Common myeloid progenitor, CD34-positive (primary cell): ENCODE measurements around the gene NCS1.

Source experiments
- CTCF ChIA-PET: fragments of 350-600 bp; sonication (Branson Sonifier 250); formaldehyde crosslinking; loops from one replicate; lab custom pipeline; 2021; ENCODE audit warnings: antibody characterized with exemption; lab: Charles Lee
- POLR2A ChIA-PET: fragments of 350-600 bp; sonication (Branson Sonifier 250); formaldehyde crosslinking; loops from one replicate; lab custom pipeline; 2021; ENCODE audit warnings: antibody characterized with exemption; lab: Charles Lee
- DNase-seq, 3 donors: peaks; one replicate each; pipeline versions ENCODE4 v3.0.0 to v3.0.0-alpha.2; 2013
- H3K27ac ChIP-seq, 2 experiments: 1 replicate in 1 of 2; 2 replicates in 1 of 2; pipeline ENCODE4 v1.7.0; 2013; ENCODE audit warnings: inconsistent platforms in 2 of 2, low read length in 2 of 2, mild to moderate bottlenecking in 2 of 2, low read depth in 1 of 2, moderate library complexity in 1 of 2; ENCODE audit not compliant: severe bottlenecking in 2 of 2, insufficient read depth in 1 of 2, poor library complexity in 1 of 2
- H3K27me3 ChIP-seq, 5 experiments: replicated peaks in 2 of 5; 1 replicate in 3 of 5; 2 replicates in 2 of 5; pipeline versions ENCODE4 v1.6.1 to v1.7.0; 2013; ENCODE audit warnings: low read length in 4 of 5, mild to moderate bottlenecking in 2 of 5, moderate library complexity in 2 of 5, inconsistent platforms in 1 of 5; ENCODE audit not compliant: insufficient read depth in 5 of 5, control insufficient read depth in 4 of 5
- H3K36me3 ChIP-seq, 4 experiments: 1 replicate in 2 of 4; 2 replicates in 2 of 4; pipeline versions ENCODE4 v1.6.1 to v1.7.0; 2013; ENCODE audit warnings: low read length in 3 of 4, control low read depth in 1 of 4, mild to moderate bottlenecking in 1 of 4; ENCODE audit not compliant: control insufficient read depth in 4 of 4, insufficient read depth in 4 of 4
- H3K4me1 ChIP-seq, 4 experiments: 1 replicate in 3 of 4; 2 replicates in 1 of 4; pipeline versions ENCODE4 v1.6.1 to v1.7.1; 2013; ENCODE audit warnings: low read length in 3 of 4, mild to moderate bottlenecking in 3 of 4, control low read depth in 1 of 4, inconsistent platforms in 1 of 4, moderate library complexity in 1 of 4; ENCODE audit not compliant: control insufficient read depth in 4 of 4, insufficient read depth in 4 of 4; ENCODE audit errors: control extremely low read depth in 1 of 4
- H3K4me3 ChIP-seq, 7 experiments: 1 replicate in 4 of 7; 2 replicates in 3 of 7; pipeline versions ENCODE4 v1.5.1 to v1.7.0; 2013; ENCODE audit warnings: mild to moderate bottlenecking in 7 of 7, low read length in 6 of 7, moderate library complexity in 6 of 7, inconsistent platforms in 2 of 7, low read depth in 2 of 7, control low read depth in 1 of 7; ENCODE audit not compliant: insufficient read depth in 4 of 7, control insufficient read depth in 1 of 7; ENCODE audit errors: extremely low read depth in 1 of 7
- H3K9me3 ChIP-seq, 5 experiments: 1 replicate in 4 of 5; 2 replicates in 1 of 5; pipeline versions ENCODE4 v1.6.1 to v1.7.1; 2013; ENCODE audit warnings: low read length in 4 of 5, mild to moderate bottlenecking in 2 of 5, inconsistent platforms in 1 of 5, low read depth in 1 of 5, moderate library complexity in 1 of 5; ENCODE audit not compliant: control insufficient read depth in 4 of 5, insufficient read depth in 2 of 5; ENCODE audit errors: control extremely low read depth in 1 of 5
- WGBS: methylation state at CpG from one replicate; pipeline ENCODE4 v1.1.5; 2013; ENCODE audit not compliant: insufficient coverage; 5-methylcytosine and 5-hydroxymethylcytosine counted together

The NCS1 gene

DNA sequence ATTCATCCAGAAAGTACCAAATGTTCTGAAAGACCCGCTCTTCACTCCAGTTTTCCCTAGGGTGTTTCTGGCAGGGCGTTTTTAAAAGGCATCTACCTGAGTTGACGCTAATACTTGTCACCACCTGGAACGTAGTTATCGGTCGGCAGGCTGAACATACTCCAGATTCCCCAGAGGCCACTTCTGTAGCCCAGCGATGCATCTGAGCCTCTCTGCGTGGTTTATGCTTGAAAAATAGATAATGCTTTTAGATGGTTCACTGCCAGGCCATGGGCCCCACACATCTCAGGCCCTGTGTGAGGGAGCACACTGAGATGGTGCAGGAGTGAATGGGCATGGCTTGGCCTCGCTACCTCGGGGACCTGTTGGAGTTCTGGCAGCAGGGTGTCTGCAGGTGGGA lies 33.0 kb upstream of the NCS1 start:
- POLR2A ChIA-PET, result no interaction called here
- no peaks in the 10 kb centered on the region for H3K9me3 ChIP-seq
- CTCF ChIA-PET, result interaction anchor here (0.8 to 1.9 kb wide), 3 partner anchors 11 to 25 kb away, joined by 3 to 4 read pairs (median 3); no protein-coding TSS in a partner anchor
- no peak overlapping the region for H3K4me3 ChIP-seq
- DNase-seq, result no peak
- 96% methylated on average over 10 of the region's 10 CpGs for WGBS
- peaks cover 5 to 21% (median 14%) of the 10 kb centered on the region in 4 experiments for H3K36me3 ChIP-seq
- H3K27ac ChIP-seq, result no peak overlapping the region
- peaks cover 12 to 44% (median 23%) of the 10 kb centered on the region in 4 experiments for H3K4me1 ChIP-seq
- H3K27me3 ChIP-seq, result peaks cover 0 to 24% (median 3%) of the 10 kb centered on the region in 5 experiments

DNA sequence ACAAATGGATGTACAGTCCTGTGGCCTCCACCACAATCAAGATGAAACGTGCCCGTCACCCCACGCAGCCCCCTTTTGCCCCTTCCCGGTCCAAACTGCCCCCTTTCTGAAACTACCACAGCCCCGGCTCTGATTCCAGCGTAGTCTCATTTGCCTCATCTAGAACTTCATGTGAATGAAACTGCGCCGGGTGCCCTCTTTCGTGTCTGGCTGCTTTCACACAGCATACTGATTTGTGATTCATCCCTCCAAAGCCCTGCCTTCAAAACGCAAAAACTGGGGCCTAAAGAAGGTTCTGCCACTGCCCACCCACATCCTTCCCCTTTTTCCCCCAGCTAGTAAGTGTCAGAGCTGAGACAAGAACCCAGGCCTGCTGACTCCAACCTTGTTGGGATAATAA lies 31.5 kb upstream of the NCS1 start:
- WGBS, result 24% methylated on average over 8 of the region's 10 CpGs
- ChIA-PET CTCF (interaction anchor here (0.7 to 1.5 kb wide), 3 partner anchors 20 to 33 kb away, joined by 3 to 5 read pairs (median 3); no protein-coding TSS in a partner anchor), POLR2A (no interaction called here)
- peaks cover 0 to 13% (median 5%) of the 10 kb centered on the region in 4 experiments for H3K36me3 ChIP-seq
- peak overlapping the region in 2 of 7 experiments; percentile 6 to 27 for H3K4me3 ChIP-seq
- peaks cover 12 to 44% (median 23%) of the 10 kb centered on the region in 4 experiments for H3K4me1 ChIP-seq
- peak; percentile 61 to 92 (median 90) for DNase-seq
- no peak overlapping the region for H3K27ac ChIP-seq
- H3K27me3 ChIP-seq, result peaks cover 0 to 32% (median 3%) of the 10 kb centered on the region in 5 experiments
- no peaks in the 10 kb centered on the region for H3K9me3 ChIP-seq

DNA sequence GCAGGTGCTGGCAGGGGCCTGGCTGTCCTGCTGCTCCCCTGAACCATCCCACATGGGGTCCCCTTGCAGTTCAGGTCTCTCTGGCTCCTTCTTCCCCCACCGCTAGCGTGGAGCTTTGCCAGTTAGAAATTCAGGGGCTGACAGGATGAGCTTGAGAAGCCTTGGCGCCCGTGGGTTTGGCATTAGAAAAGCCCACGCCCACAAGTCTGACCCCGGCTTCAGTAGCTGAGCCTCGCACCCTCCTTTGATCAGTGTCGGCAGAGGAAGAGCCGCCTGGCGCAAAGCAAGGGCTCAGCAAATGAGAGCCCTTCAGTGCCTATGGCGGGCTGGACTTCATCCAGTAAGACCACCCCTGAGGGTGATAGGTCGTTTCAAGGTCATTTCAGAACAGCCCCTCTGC lies 30.1 kb upstream of the NCS1 start:
- Histone ChIP-seq H3K9me3 (no peaks in the 10 kb centered on the region), H3K4me3 (no peak overlapping the region), H3K27me3 (peaks cover 0 to 34% (median 3%) of the 10 kb centered on the region in 5 experiments), H3K4me1 (peaks cover 6 to 44% (median 23%) of the 10 kb centered on the region in 4 experiments), H3K27ac (no peak overlapping the region), H3K36me3 (peaks cover 0 to 2% (median under 1%) of the 10 kb centered on the region in 4 experiments)
- 87% methylated on average over 11 of the region's 12 CpGs for WGBS
- ChIA-PET POLR2A (interaction anchor here (0.6 kb wide), 1 partner anchor 25 kb away, joined by 3 read pairs; no protein-coding TSS in a partner anchor), CTCF (interaction anchor here (0.6 kb wide), 1 partner anchor 32 kb away, joined by 3 read pairs; no protein-coding TSS in a partner anchor)
- peak in 2 of 3 donors; percentile 23 to 36 for DNase-seq

DNA sequence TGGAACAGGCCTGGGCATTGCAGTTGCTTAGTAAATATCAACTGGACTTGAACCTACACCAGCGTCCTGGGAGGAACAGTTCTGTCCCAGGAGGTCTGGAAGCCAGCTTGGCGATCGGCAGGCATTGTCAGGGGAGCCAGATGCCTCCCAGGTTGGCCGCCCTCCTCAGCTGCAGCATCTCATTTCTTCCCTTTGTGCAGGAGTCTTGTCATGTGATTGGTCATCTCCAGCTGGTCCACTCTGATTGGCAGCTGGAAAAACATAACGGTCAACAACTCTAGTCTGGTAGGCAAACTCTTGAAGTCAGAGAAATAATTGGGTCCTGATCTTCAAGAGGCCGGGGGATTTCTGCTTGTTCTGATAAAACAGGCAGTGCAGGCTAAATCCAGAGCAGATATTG lies 29.6 kb upstream of the NCS1 start:
- ChIA-PET POLR2A (interaction anchor here (0.6 kb wide), 1 partner anchor 24 kb away, joined by 3 read pairs; no protein-coding TSS in a partner anchor), CTCF (interaction anchor here (0.6 kb wide), 1 partner anchor 31 kb away, joined by 3 read pairs; no protein-coding TSS in a partner anchor)
- WGBS, result 95% methylated on average over 6 of the region's 6 CpGs

DNA sequence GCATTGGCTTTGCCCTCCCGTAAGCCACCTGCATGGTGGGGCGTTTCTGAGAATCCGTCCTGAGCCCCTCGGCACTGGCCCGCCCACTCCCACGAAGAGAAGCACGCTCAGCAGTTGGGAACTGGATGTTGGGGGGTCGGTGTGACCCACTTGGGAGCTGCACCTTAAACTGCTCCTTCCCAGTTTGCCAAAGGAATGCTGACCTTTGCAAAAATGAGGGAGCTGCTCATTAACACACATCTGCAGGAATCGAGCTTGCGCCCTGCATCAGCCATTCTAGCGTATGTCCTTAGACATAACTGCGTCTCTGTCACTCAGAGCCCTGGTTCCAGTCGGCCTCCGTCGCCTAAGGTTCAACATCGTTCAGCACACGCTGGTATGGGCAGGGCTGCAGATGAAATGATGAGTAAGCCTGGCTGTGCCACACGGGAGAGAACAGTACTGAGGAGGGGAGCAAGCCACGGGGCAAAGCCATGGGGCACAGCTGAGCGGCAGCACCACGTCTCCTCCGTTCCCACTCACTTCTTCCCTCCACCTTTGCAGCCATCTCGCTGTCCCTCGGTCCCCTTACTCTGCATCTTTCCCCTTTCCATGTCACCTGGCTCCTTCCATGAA lies 28.8 kb upstream of the NCS1 start:
- H3K4me1 ChIP-seq, result peaks cover 4 to 44% (median 21%) of the 10 kb centered on the region in 4 experiments
- no peak overlapping the region for H3K27ac ChIP-seq
- DNase-seq, result no peak
- ChIA-PET CTCF (interaction anchor here (1.2 to 2.3 kb wide), 2 partner anchors 12 to 13 kb away, joined by 3 to 6 read pairs; no protein-coding TSS in a partner anchor), POLR2A (no interaction called here)
- no peaks in the 10 kb centered on the region for H3K9me3 ChIP-seq
- H3K27me3 ChIP-seq, result peaks cover 0 to 36% (median 3%) of the 10 kb centered on the region in 5 experiments
- 84% methylated on average over 22 of the region's 24 CpGs for WGBS
- no peaks in the 10 kb centered on the region for H3K36me3 ChIP-seq
- no peak overlapping the region for H3K4me3 ChIP-seq

More for the DNA sequence above, 29.6 kb upstream of the NCS1 start:
- Histone ChIP-seq H3K36me3 (no peaks in the 10 kb centered on the region), H3K9me3 (no peaks in the 10 kb centered on the region), H3K27me3 (peaks cover 0 to 36% (median 3%) of the 10 kb centered on the region in 5 experiments), H3K27ac (no peak overlapping the region), H3K4me1 (peaks cover 6 to 44% (median 23%) of the 10 kb centered on the region in 4 experiments), H3K4me3 (no peak overlapping the region)
- no peak for DNase-seq

DNA sequence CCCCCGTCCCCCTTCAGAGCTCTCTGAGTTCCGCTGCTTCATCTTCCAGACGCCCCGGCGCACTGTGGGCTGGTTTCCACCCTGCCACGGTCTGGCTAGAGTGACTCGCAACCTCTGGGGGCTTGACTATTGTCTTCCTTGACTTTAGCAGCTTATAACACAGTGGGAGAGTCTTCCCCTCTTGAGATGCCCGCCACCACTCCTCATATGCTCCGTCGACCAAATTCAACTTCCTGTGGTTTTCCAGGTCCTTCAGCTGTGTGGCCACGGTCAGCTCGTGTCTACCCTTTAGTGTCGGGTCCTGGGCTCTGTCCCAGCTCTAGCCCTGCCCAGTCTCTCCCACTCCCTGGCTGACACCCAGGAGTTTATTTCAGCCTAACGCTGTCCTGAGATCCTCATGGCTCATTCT lies 28.2 kb upstream of the NCS1 start:
- WGBS, result 3% methylated on average over 12 of the region's 14 CpGs
- CTCF ChIA-PET, result interaction anchor here (1.2 to 2.3 kb wide), 2 partner anchors 11 to 14 kb away, joined by 3 to 6 read pairs; no protein-coding TSS in a partner anchor
- H3K27me3 ChIP-seq, result peaks cover 0 to 36% (median 3%) of the 10 kb centered on the region in 5 experiments
- no peaks in the 10 kb centered on the region for H3K36me3 ChIP-seq
- peak in 2 of 3 donors; percentile 55 to 68 for DNase-seq
- peaks cover 4 to 39% (median 20%) of the 10 kb centered on the region in 4 experiments for H3K4me1 ChIP-seq
- no peak overlapping the region for H3K4me3 ChIP-seq
- POLR2A ChIA-PET, result interaction anchor here (0.6 kb wide), 1 partner anchor 9 kb away, joined by 3 read pairs; no protein-coding TSS in a partner anchor
- H3K9me3 ChIP-seq, result no peaks in the 10 kb centered on the region
- H3K27ac ChIP-seq, result no peak overlapping the region
